HG03571 (cell line): ENCODE results near the gene TSPAN32.

ENCODE experiments used
- ATAC-seq: cut with Tn5 transposase; IDR thresholded peaks from one replicate; pipeline ENCODE4 v1.9.1; 2021; ENCODE audit not compliant: unreplicated experiment

TSPAN32 gene

GRCh38 chr11:2301631-2302305 is at the start of gene TSPAN32, which contains the start of gene C11orf21:
Gene TSPAN32 (plus strand): TSS chr11:2302013. CDS start chr11:2302150, 137 bp downstream.
Gene C11orf21 (minus strand): TSS chr11:2301918. CDS start chr11:2301808, 110 bp downstream.
- ATAC-seq, result no peak

GRCh38 chr11:2252018-2252417 is 49.8 kb upstream of the TSPAN32 start:
- ATAC-seq, result no peak

- ATAC-seq, result no peak
Observed at GRCh38 chr11:2256293-2256913, 45.4 kb upstream of the TSPAN32 start.

GRCh38 chr11:2256951-2257700 is 44.7 kb upstream of the TSPAN32 start:
- no peak for ATAC-seq

- ATAC-seq, result no peak
Observed at GRCh38 chr11:2258501-2259465, 43.0 kb upstream of the TSPAN32 start.

- ATAC-seq, result no peak
Observed at GRCh38 chr11:2259466-2259830, 42.4 kb upstream of the TSPAN32 start.

GRCh38 chr11:2259897-2260451 is 41.8 kb upstream of the TSPAN32 start:
- no peak for ATAC-seq

GRCh38 chr11:2260491-2261364 is 41.1 kb upstream of the TSPAN32 start:
- no peak for ATAC-seq

GRCh38 chr11:2261436-2262230 is 40.2 kb upstream of the TSPAN32 start:
- ATAC-seq, result no peak

GRCh38 chr11:2262301-2263070 is 39.3 kb upstream of the TSPAN32 start:
- no peak for ATAC-seq

GRCh38 chr11:2263071-2263565 is 38.7 kb upstream of the TSPAN32 start:
- ATAC-seq, result no peak

GRCh38 chr11:2263724-2264360 is 38.0 kb upstream of the TSPAN32 start:
- ATAC-seq, result no peak

GRCh38 chr11:2264366-2265053 is 37.3 kb upstream of the TSPAN32 start:
- no peak for ATAC-seq

- no peak for ATAC-seq
Observed at GRCh38 chr11:2265396-2265795, 36.4 kb upstream of the TSPAN32 start.

- ATAC-seq, result no peak
Observed at GRCh38 chr11:2265854-2266585, 35.8 kb upstream of the TSPAN32 start.
